H9 (cell line): ENCODE measurements around the gene TSPYL1. TPM values are rescaled to one million over a fixed set of nuclear protein-coding genes. Genes with fewer than 3 reads are reported as not detected.

Experiments used
- DNase-seq: peaks from one replicate; pipeline ENCODE4 v3.0.0-alpha.2; 2017
- H2AFZ ChIP-seq: one replicate; pipeline ENCODE4 v1.6.1; 2013; ENCODE audit warnings: mild to moderate bottlenecking, low read length, control low read depth, moderate library complexity
- H2AK5ac ChIP-seq: 2 replicates; pipeline ENCODE4 v1.6.1; 2013; ENCODE audit warnings: low read length, control low read depth, mixed read lengths; ENCODE audit not compliant: insufficient read length
- H2BK120ac ChIP-seq: one replicate; pipeline ENCODE4 v1.6.1; 2013; ENCODE audit warnings: low read depth, mild to moderate bottlenecking, low read length, control low read depth, inconsistent platforms; ENCODE audit not compliant: poor library complexity, severe bottlenecking
- H2BK12ac ChIP-seq: 2 replicates; pipeline ENCODE4 v1.6.1; 2013; ENCODE audit warnings: low read length, control low read depth, mixed read lengths, low read depth; ENCODE audit not compliant: insufficient read length
- H2BK15ac ChIP-seq: 2 replicates; pipeline ENCODE4 v1.6.1; 2013; ENCODE audit warnings: low read depth, low read length, control low read depth
- H2BK20ac ChIP-seq: one replicate; pipeline ENCODE4 v1.6.1; 2013; ENCODE audit warnings: low read depth, mild to moderate bottlenecking, low read length, control low read depth, inconsistent platforms; ENCODE audit not compliant: poor library complexity, severe bottlenecking
- H2BK5ac ChIP-seq: 2 replicates; pipeline ENCODE4 v1.6.1; 2013; ENCODE audit warnings: low read length, control low read depth, mixed read lengths; ENCODE audit not compliant: insufficient read length
- H3K14ac ChIP-seq: 2 replicates; pipeline ENCODE4 v1.6.1; 2013; ENCODE audit warnings: low read length, control low read depth; ENCODE audit not compliant: insufficient read depth
- H3K18ac ChIP-seq: 2 replicates; pipeline ENCODE4 v1.6.1; 2013; ENCODE audit warnings: low read depth, mild to moderate bottlenecking, mixed read lengths, low read length, control low read depth; ENCODE audit not compliant: insufficient read length
- H3K23ac ChIP-seq: 2 replicates; pipeline ENCODE4 v1.6.1; 2013; ENCODE audit warnings: low read length, control low read depth, mixed read lengths, low read depth; ENCODE audit not compliant: insufficient read length
- H3K23me2 ChIP-seq: 2 replicates; pipeline ENCODE4 v1.6.1; 2013; ENCODE audit warnings: low read depth, mild to moderate bottlenecking, mixed read lengths, low read length, control low read depth; ENCODE audit not compliant: insufficient read length, poor library complexity, severe bottlenecking
- H3K27ac ChIP-seq: 2 replicates; pipeline ENCODE4 v1.5.1; 2013; ENCODE audit warnings: low read length, control low read depth, mixed read lengths, low read depth; ENCODE audit not compliant: insufficient read length
- H3K27me3 ChIP-seq: 2 replicates; pipeline ENCODE4 v1.6.1; 2013; ENCODE audit warnings: low read length, control low read depth, inconsistent platforms; ENCODE audit not compliant: insufficient read depth
- H3K4ac ChIP-seq: 2 replicates; pipeline ENCODE4 v1.6.1; 2013; ENCODE audit warnings: low read depth, mild to moderate bottlenecking, control low read depth, inconsistent platforms, low read length, moderate library complexity
- H3K4me1 ChIP-seq: 2 replicates; pipeline ENCODE4 v1.6.1; 2013; ENCODE audit warnings: low read length, control low read depth, inconsistent platforms; ENCODE audit not compliant: insufficient read depth
- H3K4me2 ChIP-seq: 2 replicates; pipeline ENCODE4 v1.6.1; 2013; ENCODE audit warnings: low read length, control low read depth, mixed read lengths; ENCODE audit not compliant: insufficient read length, insufficient read depth
- H3K56ac ChIP-seq: 2 replicates; pipeline ENCODE4 v1.6.1; 2013; ENCODE audit warnings: low read depth, mild to moderate bottlenecking, mixed read lengths, low read length, control low read depth; ENCODE audit not compliant: insufficient read length
- H3K79me1 ChIP-seq: 2 replicates; pipeline ENCODE4 v1.6.1; 2013; ENCODE audit warnings: low read depth, mild to moderate bottlenecking, moderate library complexity, low read length, control low read depth, inconsistent platforms; ENCODE audit not compliant: insufficient read depth, poor library complexity, severe bottlenecking
- H3K79me2 ChIP-seq: 2 replicates; pipeline ENCODE4 v1.6.1; 2013; ENCODE audit warnings: low read length, control low read depth, inconsistent platforms; ENCODE audit not compliant: insufficient read depth
- H3K9ac ChIP-seq: 2 replicates; pipeline ENCODE4 v1.6.1; 2013; ENCODE audit warnings: low read length, control low read depth, mixed read lengths; ENCODE audit not compliant: insufficient read length; ENCODE audit errors: extremely low read depth
- H3K9me3 ChIP-seq: one replicate; pipeline ENCODE4 v1.6.1; 2013; ENCODE audit warnings: low read depth, low read length, inconsistent platforms; ENCODE audit not compliant: control insufficient read depth
- H3T11ph ChIP-seq: one replicate; pipeline ENCODE4 v1.6.1; 2013; ENCODE audit warnings: mild to moderate bottlenecking, low read length, control low read depth, inconsistent platforms
- H4K20me1 ChIP-seq: one replicate; pipeline ENCODE4 v1.6.1; 2013; ENCODE audit not compliant: control insufficient read depth, insufficient read length, insufficient read depth
- H4K5ac ChIP-seq: 2 replicates; pipeline ENCODE4 v1.6.1; 2013; ENCODE audit warnings: low read depth, mild to moderate bottlenecking, mixed read lengths, low read length, control low read depth; ENCODE audit not compliant: insufficient read length
- H4K8ac ChIP-seq: replicated peaks from 2 replicates; pipeline ENCODE4 v1.6.1; 2013; ENCODE audit warnings: low read length, control low read depth, mixed read lengths, low read depth; ENCODE audit not compliant: insufficient read length
- H4K91ac ChIP-seq: 2 replicates; pipeline ENCODE4 v1.6.1; 2013; ENCODE audit warnings: low read depth, mild to moderate bottlenecking, moderate library complexity, mixed read lengths, low read length, control low read depth; ENCODE audit not compliant: insufficient read length
- H3K27ac Mint-ChIP-seq, 3 experiments: 2 replicates in 2 of 3; 3 replicates in 1 of 3; pipeline ENCODE4 v1.8.0; 2020 to 2021; ENCODE audit warnings: mixed read lengths in 3 of 3, mild to moderate bottlenecking in 1 of 3, moderate library complexity in 1 of 3
- H3K27me3 Mint-ChIP-seq: 2 replicates; pipeline ENCODE4 v1.8.0; 2021; ENCODE audit warnings: low read depth, mild to moderate bottlenecking, moderate library complexity, mixed read lengths
- H3K36me3 Mint-ChIP-seq, 3 experiments: 2 replicates in 2 of 3; 3 replicates in 1 of 3; pipeline ENCODE4 v1.8.0; 2020 to 2021; ENCODE audit warnings: low read depth in 3 of 3, mixed read lengths in 3 of 3; ENCODE audit not compliant: insufficient read depth in 1 of 3
- H3K4me1 Mint-ChIP-seq, 2 experiments: 2 replicates each; pipeline ENCODE4 v1.8.0; 2020; ENCODE audit warnings: mixed read lengths in 2 of 2
- H3K4me3 Mint-ChIP-seq, 2 experiments: 2 replicates in 1 of 2; 3 replicates in 1 of 2; pipeline ENCODE4 v1.8.0; 2020 to 2021; ENCODE audit warnings: mild to moderate bottlenecking in 2 of 2, mixed read lengths in 2 of 2, moderate library complexity in 1 of 2
- H3K9me3 Mint-ChIP-seq, 2 experiments: 2 replicates in 1 of 2; 3 replicates in 1 of 2; pipeline ENCODE4 v1.8.0; 2020; ENCODE audit warnings: mild to moderate bottlenecking in 2 of 2, mixed read lengths in 2 of 2, moderate library complexity in 1 of 2
- WGBS: extraction: QIAGEN DNeasy Blood & Tissue Kit; methylation state at CpG from one replicate; pipeline ENCODE4 v1.1.7; 2013; ENCODE audit warnings: missing lambda C conversion rate, low lambda C conversion rate, mixed read lengths; ENCODE audit not compliant: insufficient read length; ENCODE audit errors: extremely low coverage; 5-methylcytosine and 5-hydroxymethylcytosine counted together
- total RNA-seq: library from RNA; stranded (reverse); gene quantifications from 2 replicates; pipeline ENCODE4 v1.2.1, GENCODE V29; 2021
- TF ChIP-seq, protein P1 (sequence below): fragments of 200-600 bp; sonication (generic); conservative IDR thresholded peaks from 3 replicates; pipeline ENCODE4 v1.8.0; 2021; ENCODE audit warnings: antibody characterized with exemption, mild to moderate bottlenecking

Gene TSPYL1
- total RNA-seq, 1 experiment from 2014 or later = 75.3 TPM

DNA sequence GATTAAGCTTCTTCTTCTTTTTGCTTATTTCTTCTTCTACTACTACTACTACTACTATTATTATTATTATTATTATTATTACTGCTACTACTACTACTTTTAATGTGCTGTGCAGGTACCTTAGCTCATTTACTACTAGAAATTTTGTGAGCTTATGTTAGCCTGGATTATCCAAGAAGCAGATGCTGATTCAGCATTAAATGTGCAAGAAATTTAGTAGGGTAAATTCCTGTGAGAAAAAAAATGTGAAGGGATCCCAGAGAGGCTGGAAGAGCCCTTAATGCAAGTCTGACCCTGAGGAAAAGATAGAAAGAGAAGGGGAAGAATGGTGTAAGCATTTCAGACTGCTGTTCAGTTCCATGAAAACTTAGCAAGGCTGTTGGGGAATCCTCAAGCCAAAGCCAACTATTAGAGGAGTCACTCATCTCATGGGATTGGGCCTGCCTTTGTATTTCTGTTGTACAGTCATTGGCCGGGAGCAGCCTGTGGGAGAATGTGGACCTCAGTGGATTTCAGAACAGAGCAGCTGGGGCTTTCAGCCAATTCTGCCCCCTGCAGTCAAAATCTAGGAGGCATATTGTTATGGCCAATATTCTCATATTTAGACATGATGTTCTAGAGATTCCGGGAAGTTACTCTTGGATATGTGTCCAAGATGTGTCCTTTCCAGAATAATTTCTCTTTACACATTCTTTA is 37.2 kb upstream of the TSPYL1 start:
- Mint-ChIP-seq H3K27me3 (no peaks in the 10 kb centered on the region), H3K4me3 (no peak overlapping the region), H3K9me3 (no peaks in the 10 kb centered on the region), H3K36me3 (no peaks in the 10 kb centered on the region), H3K4me1 (peaks cover 0 to 3% of the 10 kb centered on the region in 2 experiments; a peak in 1 of 4 replicates), H3K27ac (0 out of 7 replicates have a peak overlapping the region, but pooled peaks of 1 of the 3 experiments have one; percentile 14)
- no peak overlapping the region for H3K4ac ChIP-seq
- H3K4me1 ChIP-seq = no peaks in the 10 kb centered on the region
- no peaks in the 10 kb centered on the region for H3K27me3 ChIP-seq
- H3K18ac ChIP-seq = no peak overlapping the region
- H3K9ac ChIP-seq = no peak overlapping the region
- no peak overlapping the region for H4K8ac ChIP-seq
- H3K23ac ChIP-seq = no peak overlapping the region
- WGBS = no CpG with 5 or more reads among the region's 2 CpGs
- TF ChIP-seq, protein P1, sequence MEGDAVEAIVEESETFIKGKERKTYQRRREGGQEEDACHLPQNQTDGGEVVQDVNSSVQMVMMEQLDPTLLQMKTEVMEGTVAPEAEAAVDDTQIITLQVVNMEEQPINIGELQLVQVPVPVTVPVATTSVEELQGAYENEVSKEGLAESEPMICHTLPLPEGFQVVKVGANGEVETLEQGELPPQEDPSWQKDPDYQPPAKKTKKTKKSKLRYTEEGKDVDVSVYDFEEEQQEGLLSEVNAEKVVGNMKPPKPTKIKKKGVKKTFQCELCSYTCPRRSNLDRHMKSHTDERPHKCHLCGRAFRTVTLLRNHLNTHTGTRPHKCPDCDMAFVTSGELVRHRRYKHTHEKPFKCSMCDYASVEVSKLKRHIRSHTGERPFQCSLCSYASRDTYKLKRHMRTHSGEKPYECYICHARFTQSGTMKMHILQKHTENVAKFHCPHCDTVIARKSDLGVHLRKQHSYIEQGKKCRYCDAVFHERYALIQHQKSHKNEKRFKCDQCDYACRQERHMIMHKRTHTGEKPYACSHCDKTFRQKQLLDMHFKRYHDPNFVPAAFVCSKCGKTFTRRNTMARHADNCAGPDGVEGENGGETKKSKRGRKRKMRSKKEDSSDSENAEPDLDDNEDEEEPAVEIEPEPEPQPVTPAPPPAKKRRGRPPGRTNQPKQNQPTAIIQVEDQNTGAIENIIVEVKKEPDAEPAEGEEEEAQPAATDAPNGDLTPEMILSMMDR = no peak
- no peak overlapping the region for H4K5ac ChIP-seq
- H3K56ac ChIP-seq = no peak overlapping the region
- no peak overlapping the region for H4K91ac ChIP-seq
- H2BK5ac ChIP-seq = no peak overlapping the region
- H3K23me2 ChIP-seq = no peaks in the 10 kb centered on the region
- no peak overlapping the region for H3K14ac ChIP-seq
- H2AFZ ChIP-seq = no peak overlapping the region
- H2BK20ac ChIP-seq = no peak overlapping the region
- H2AK5ac ChIP-seq = no peak overlapping the region
- H2BK15ac ChIP-seq = no peak overlapping the region
- H2BK120ac ChIP-seq = no peak overlapping the region
- H4K20me1 ChIP-seq = no peaks in the 10 kb centered on the region
- no peak overlapping the region for H2BK12ac ChIP-seq
- H3K4me2 ChIP-seq = no peak overlapping the region
- no peak overlapping the region for H3T11ph ChIP-seq
- no peaks in the 10 kb centered on the region for H3K79me2 ChIP-seq
- H3K27ac ChIP-seq = no peak overlapping the region
- no peak for DNase-seq
- no peaks in the 10 kb centered on the region for H3K79me1 ChIP-seq
- H3K9me3 ChIP-seq = no peaks in the 10 kb centered on the region
